ENCODE results near the gene PRAC2.
A peak's percentile ranks its signal among the peaks of the same experiment; 100 is the strongest.
"Not testable (repeated sequence)": the region's sequence is repeated elsewhere in the genome, so short reads cannot be mapped to it uniquely, and the experiment has no call there.

PRAC2 gene

DNA sequence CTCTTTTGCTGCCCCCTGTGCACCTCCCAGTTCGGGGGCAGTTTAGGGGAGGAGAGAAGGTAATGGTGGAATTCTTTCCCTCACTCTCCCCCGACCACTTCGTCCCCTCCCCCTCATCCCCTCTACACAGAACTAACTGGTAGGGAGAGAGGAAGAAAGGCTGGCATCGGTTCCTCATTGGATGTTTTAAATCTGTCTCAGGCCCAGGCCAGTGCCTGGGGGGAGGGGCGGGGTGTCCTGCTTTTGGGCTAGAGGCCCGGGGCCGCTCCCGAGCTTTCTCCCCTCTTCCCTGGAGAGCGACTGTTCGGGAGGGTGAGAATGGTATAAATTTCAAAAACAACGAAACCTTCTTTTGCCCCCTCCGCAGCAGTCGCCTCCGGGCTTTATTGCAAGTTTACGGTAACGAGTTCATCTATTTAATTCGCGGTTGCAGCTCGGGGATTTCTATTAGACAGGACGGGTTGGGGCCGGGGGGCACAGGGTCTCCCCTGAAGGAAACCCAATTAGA, at the start of gene PRAC2:
Gene PRAC2, plus strand, starts transcription at position 271 of the 508 bp plus-strand sequence. CDS start 1,226 bp downstream, outside the sequence.
- no peak for DNase-seq

DNA sequence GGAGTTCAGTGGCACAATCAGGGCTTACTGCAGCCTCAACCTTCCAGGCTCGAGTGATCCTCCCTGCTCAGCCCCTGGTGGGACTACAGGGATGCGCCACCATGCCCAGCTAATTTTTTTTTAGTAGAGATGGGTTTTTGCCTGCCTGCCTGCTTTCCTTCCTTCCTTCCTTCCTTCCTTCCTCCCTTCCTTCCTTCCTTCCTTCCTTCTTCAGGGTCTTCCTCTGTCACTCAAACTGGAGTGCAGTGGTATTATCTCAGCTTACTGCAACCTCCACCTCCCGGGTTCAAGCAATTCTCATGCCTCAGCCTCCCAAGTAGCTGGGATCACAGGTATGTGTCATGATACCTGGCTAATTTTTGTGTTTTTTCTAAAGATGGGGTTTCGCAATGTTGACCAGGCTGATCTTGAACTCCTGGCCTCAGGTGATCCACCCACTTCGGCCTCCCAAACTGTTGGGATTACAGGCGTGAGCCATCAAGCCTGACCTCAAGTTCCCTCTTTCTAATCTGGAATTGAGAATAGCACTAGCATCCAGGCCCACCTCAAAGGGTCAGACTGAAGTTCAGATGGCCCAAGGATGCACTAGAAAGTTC, 45.9 kb upstream of the PRAC2 start:
- DNase-seq: no peak

DNA sequence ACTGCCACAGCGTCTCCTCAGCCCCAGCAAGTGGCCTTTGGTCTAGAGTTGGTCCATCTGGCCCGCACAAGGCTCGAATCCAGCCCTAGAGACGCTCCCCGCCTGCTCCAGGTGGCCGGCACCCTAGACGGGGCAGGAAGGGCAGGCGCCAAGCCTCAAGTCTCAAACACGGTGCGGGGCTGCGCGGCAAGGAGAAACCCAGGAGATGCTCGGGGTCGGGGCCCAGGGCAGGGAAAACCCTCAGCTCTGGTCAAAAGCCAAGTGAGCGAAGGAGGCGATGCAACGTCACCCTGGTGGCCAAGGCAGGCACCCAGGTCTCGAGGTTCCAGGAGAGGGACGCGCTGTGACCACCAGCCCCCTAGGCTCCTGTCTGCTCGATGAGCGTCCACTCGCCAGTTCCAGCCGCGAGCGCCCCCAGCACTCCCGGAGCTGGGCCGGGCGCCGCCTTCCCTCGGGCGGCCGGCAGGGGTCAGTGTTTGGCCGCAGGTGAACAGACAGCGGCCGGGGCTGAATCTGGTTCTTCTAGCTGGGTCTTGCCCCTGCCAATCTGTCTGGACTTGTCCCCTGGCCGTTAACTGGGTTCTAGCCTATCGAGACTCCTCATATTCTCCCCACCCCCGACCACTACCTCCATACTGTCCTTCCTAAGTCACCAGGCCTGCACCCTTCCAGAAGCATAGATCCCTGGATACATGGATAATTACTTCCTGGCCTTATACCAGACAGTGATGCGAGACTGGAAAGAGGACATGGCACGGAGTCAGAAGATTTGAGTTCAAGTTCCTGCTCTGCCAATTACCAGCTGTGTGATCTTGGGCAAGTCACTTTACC, 44.6 kb upstream of the PRAC2 start:
- DNase-seq: peak; percentile 78

DNA sequence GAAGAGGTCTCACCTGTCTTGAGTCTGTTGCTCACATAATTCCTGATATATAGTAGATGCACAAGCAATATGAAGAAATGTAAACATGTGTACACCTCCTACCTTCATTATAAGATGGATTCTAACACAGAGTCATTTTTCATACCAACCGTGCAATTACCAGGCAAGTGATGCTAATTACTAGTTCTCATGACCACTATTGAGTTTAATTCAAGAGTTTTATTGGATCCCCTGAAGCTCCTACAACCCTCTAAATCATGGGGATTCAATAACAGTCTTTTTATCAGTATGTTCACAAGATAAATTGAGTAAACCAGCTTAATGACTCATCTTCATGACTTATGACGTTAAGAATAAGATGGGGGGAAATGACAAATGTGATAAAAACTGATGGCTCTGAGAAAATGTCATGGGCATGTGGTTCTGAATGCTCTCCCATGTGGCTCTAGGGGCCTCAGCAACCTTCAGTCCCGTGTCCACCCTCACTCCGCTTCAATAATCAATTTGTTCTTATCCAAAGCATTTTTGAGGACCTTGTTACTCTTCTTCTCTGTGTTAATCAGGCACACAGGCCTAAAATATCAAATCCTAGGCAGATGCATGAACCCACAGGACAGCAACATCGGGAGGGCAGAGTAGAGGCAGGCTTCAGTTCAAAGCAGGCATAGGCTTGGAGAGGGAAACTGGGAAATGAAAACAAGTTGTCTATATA, 43.4 kb upstream of the PRAC2 start:
- DNase-seq: no peak

DNA sequence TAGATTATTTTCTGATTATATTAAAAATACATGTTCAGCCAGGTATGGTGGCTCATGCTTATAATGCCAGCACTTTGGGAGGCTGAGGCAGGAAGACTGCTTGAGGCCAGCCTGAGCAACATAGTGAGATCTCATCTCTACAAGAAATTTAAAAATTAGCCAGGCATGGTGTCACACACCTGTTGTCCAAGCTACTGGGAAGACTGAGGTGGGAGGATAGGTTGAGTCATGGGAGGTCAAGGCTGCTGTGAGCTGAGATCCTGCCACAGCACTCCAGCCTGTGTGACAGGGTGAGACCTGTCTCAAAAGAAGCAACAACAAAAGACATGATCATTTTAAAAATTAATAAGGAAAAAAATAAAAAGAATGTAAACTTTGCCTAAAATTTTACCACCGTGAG, 41.4 kb upstream of the PRAC2 start:
- no peak for DNase-seq

DNA sequence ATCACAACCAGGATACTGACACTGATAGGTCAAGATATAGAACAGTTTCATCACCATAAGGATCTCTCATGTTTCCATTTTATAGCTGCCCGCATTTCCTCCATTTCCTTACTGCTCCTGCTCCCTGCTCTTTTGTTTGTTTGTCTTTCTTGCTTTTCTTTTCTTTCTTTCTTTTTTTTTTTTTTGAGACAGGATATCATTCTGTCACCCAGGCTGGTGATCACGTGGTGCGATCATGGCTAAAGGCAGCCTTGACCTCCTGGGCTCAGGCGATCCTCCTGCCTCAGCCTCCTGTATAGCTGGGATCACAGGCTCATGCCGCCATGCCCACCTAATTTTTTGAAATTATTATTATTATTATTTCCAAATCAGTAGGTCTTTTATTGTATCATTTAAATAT, 32.3 kb upstream of the PRAC2 start:
- DNase-seq: no peak

DNA sequence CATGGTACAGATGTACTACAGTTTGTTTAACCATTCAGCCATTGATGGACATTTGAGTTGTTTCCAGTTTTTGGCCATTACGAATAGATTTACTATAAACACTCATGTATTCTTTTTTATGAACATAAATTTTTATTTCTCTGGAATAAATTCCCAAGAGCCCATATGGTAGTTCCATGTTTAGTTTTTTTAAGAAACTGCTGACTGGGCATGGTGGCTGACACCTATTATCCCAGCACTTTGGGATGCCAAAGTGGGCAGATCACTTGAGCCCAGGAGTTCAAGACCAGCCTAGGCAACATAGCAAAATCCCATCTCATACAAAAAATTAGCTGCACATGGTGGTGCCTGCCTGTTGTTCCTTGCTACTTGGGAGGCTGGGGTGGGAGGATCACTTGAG, 30.9 kb upstream of the PRAC2 start:
- DNase-seq: no peak

DNA sequence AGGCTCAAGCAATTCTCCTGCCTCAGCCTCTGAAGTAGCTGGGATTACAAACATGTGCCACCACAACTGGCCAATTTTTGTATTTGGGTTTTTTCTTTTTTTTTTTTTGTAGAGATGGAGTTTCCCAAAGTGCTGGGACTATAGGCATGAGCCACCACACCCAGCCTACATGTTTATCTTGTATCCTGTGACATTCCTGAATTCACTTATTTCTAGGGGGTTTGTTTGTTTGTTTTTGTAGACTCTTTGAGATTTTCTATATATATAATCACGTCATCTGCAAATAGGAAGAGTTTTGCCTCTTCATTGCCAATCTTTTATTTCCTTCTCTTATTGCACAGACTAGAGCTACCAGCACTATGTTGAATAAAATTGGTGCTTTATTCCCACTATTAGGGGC, 29.8 kb upstream of the PRAC2 start:
- no peak for DNase-seq

DNA sequence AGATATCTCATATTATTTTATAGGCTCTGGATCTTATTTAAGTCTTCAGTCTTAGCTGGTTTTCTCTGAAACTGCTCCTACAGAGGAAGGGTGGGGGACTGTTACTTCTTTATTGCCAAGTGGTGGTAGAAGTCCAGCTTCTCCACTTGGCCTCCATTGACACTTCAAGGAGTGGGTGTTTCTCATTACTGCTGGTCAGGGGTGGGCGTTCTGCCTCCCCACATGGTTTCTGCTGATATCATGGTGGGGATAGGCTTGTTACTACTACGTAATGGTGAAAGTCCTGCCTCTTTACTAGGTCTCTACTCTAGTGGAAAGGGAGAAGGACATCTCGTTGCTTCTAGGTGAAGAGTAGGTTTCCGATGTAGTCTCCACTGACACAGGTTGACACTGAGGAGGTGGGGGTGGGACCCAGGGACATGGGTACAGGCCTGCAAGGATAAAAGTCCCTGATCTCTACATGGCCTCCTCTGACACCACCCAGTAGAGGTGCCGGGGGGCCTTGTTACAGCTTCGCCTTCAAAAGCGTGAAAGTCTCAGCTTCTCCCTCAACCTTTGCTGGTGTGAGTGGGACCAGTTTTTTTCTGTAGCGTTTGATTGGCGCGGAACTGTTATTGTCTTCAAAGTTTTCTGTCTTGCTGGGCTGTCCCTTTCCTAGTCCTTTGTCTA, 21.0 kb upstream of the PRAC2 start:
- DNase-seq: no peak

DNA sequence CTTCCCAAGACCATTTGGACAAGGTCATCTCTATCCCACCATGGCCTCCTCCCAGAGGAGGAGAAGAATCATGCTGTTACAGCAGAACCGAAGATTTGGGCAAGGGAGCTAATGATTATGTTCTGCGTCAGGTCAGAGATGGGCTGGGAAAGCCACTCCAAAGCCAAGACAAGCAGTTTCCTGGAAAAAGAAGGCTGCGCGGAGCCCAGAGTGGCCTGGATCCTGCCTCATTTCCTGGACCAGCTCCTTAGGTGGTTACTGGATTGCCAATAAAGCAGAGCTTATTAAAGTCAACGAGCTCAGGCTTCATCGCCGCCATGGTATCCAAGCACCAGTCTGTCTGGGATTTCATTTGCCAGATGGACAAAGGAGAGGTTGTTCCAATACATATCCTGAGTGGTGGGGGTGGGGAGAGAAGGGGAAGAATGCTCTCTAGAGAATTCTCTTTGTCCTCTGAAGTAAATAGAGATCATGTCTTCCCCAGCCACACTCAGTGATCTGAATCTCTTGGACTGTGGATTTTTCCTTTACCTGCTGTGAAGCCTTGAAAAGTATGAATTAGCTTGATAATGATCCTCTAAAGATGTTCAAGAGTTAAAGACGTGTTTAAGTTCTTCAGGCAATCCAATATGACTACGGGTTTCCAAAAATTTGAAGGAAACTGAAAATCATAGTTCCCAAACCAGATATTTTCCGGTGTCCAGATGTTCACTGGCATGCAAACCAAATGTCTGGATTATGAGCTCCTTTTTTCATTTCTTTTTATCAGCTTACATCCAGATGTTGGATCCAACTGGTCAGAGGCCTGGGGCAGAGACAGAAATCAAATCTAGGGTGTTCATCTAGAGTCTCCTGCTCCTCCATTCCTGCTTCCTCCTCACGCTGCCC, 18.4 kb upstream of the PRAC2 start:
- DNase-seq: no peak

DNA sequence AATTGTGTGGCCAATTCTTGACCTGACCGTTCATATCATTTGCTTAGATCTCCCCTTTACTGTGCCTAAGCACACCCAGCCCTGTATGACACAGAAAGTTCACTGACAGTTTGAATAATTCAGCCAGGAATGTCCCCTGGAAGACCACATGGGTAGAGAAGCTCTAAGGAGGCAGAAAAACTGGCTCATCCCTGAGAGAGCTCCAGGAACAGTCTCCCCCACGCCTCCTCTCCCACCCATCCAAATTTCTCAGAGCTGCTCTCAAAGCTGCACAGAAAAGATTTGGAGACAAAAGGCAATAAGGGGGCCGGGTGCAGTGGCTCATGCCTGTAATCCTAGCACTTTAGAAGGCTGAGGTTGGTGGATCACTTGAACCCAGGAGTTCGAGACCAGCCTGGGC, 11.9 kb upstream of the PRAC2 start:
- no peak for DNase-seq

DNA sequence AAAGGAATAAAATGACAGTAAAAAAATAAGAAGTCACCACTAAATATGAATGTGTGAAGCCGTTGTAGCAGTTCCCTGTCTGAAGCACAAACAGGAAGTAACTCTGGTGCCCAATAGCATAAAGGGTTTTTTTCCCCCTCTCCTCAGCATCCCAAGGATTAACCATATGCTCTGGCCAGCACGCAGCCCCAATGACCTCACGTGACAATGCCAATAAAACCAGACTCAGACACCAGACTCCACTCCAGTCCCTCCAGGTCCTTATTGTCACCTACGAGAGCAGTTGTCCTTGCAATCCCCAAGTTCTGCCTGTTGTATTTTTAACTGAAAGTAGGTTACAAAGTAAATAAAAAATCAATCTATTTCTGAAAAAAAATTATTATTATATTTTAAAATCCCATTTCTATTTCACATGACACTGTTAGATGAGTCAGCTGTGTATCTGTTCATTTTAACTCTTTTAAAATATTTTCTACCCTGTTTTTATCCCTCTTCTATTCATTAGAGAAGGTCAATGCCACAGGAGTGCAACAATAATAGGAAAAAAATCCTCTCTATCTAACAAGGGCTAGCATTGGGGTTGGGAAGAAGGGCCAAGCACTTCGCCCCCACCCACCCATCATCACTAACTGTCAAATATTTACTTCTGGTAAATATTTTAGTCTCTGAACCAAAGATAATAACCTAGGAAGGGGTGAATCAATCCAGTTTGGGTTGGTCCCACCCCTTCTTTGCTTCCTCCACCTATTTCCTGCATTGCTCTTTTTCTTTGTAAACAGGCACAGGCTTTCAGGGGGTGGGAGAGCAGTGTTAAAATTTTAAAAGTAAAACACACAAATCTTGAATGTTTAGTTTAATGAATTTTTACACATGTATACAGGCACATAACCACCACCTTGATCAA, 7.2 kb upstream of the PRAC2 start:
- DNase-seq: no peak

DNA sequence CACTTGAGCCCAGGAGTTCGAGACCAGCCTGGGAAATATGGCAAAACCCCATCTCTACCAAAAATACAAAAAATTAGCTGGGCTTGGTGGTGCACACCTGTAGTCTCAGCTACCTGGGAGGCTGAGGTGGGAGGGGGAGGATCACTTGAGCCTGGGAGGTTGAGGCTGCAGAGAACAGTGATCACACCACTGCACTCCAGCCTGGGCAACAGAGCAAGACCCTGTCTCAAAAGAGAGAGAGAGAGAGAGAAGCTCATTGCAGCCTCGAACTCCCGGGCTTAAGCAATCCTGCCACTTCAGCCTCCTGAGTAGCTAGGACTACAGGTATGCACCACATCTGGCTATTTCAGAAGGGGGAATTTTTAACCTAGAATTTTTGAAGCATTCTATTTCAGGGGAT, 6.4 kb upstream of the PRAC2 start:
- DNase-seq: not testable (repeated sequence)

DNA sequence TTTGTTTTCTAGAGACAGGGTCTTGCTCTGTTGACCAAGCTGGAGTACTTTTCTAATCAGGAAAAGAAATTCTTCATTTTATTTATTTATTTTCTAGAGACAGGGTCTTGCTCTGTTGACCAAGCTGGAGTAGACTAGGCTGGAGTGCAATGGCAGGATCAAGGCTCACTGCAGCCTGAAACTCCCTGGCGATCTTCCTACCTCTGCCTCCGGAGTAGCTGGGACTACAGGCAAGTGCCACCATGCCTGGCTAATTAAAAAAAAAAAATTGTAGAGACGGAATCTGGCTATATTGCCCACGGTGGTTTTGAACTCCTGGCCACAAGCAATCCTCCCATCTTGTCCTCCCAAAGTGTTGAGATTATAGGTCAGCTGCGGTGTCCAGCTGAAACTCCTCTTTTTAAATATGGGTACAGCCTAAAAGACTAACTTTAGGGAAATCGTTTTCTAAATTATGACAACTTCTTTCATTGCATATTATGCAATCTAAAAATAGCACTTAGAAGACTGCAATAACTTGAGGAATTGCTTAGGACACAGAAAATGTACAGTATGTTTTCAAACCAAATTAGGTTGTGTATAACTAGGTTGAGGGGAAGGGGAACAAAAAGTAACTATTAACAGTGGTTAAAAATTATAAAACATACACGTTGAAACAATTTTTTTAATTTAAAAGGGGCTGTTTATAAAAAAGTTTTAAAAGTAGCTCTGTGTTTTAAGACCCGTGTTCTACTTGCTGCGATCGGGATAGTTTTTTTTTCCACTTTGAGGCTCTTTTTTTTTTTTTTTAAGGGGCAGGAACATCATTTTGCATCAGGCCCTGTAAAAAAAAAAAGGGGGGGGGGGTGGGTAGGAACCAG, 5.4 kb upstream of the PRAC2 start:
- no peak for DNase-seq

DNA sequence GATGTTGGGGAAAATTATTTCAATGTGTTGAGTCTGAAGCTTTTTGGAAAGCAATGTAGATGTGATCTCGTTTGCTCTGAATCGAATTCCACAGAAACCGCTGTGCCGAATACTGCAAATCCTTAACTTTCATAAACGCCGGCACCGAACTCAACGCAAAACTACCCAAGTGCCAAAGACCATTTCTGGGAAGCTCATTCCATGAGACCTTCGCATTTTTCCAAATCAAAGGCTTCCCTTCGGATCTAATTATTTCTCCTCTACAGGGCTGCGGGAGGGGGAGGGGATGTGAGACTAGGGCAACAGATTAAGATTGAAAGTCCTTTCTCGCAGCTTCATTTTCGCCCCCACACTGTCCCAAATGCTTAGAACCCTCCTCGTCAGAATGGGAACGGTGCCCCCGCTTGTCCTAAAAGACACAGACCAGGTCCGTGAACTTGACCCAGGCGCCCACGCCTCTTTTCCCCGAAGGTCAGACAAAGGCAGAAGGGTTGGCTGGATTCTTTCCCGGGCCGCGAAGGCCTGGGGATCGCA, 4.7 kb upstream of the PRAC2 start:
- DNase-seq: no peak

DNA sequence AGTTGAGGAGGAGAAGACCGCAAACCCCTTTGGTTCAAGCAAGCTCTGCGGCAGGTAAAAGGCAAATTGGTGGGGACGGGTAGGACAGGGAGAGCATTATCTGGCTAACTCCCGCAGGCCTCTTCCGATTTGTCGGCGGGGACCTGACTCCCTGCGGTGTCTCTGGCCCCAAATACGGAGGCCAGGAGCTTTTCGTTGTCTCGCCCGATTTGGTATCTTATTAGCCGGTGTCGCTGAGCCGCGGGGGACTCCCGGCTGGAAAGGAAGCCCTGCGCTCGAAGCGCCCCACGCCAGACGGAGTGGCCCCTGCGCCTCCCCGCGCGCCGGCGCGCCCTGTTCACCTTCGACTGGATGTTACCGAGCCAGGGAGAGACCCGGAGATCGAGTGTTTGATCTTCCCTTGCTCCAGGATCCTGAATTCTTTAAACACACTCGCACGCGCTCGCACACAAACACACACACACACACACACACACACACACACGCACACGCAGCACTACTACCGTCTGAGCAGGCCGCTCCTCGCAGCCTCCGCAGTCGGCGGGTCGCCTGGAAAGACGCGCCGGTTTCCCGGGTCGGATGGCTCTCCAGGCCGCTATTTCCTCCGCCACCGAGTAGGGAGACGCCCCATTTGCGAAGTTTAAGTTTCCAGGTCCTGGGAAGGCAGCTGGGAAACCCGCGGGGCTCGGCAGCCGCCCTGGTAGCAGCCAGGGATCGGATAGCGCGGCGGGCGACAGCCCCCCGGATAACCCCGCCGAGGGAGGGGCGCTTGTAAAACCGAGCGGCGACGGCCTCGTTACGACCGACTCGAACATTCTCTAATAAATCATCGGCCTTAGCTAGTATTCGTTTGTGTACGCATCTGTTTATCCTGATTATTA, 4.0 kb upstream of the PRAC2 start:
- DNase-seq: peak; percentile 37

DNA sequence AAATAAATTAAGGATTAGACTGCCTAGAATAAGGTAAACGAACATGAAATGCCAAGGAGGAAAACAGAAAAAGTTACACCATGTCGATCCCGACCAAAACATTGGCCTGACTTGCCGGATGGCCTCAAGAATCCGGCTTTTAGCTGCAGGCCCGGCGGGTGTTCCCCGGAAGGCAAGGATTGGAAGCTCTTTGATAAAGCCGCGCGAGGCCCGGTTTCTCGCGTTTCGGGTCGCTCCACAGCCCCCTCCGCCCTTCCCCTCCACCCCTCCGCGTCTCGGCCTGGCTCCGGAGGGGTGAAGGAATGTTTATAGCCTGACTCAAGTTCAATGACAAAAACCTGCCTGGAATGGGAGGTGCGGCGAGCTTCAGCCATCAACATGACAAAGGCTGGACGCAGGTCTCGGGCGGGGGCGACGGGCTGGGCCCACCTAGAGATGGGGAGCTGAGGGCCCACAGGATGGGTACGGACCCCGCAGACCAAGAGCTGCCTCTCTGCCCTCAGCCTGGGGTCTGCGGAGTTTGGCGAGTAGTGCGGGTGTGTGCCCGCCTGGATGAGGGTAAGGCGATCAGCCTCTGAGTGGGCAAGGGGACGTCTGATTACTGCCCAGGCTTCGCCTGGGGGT, 3.2 kb upstream of the PRAC2 start:
- no peak for DNase-seq

Measured in stimulated activated CD4-positive, alpha-beta T cell treated with anti-CD3 and anti-CD28 coated beads, Interleukin-15, amount 100 ng/mL, for 24 hours (primary cell).